SK-N-SH treated with all-trans-retinoic acid at 6 μM for 48 hours (cell line): Measurements from ENCODE around the gene PARD3.

Experiments used
- ATAC-seq: fragments of 200-7000 bp; cut with Tn5 transposase; 3 replicates; pipeline ENCODE4 v1.9.1; 2020; ENCODE audit warnings: mild to moderate bottlenecking, moderate library complexity
- ARNTL ChIP-seq: fragments of 450-650 bp; formaldehyde crosslinking; IDR thresholded peaks from 2 replicates; pipeline ENCODE4 v1.5.0; 2020; ENCODE audit warnings: low read depth, mild to moderate bottlenecking, moderate library complexity, borderline replicate concordance
- CSDC2 ChIP-seq: fragments of 250-450 bp; sonication (Bioruptor Pico); IDR thresholded peaks from 2 replicates; pipeline ENCODE4 v1.5.0; 2020; ENCODE audit warnings: mild to moderate bottlenecking, moderate library complexity
- GLIS3 ChIP-seq: fragments of 250-450 bp; sonication (Bioruptor Pico); IDR thresholded peaks from 2 replicates; pipeline ENCODE4 v1.5.0; 2020; ENCODE audit warnings: mild to moderate bottlenecking, moderate library complexity
- OSR1 ChIP-seq: fragments of 250-450 bp; sonication (Bioruptor Pico); IDR thresholded peaks from 2 replicates; pipeline ENCODE4 v1.8.0; 2022; ENCODE audit warnings: moderate library complexity, mild to moderate bottlenecking, inconsistent platforms
- PPARA ChIP-seq: fragments of 250-450 bp; sonication (Bioruptor Pico); IDR thresholded peaks from 2 replicates; pipeline ENCODE4 v1.5.0; 2020; ENCODE audit warnings: mild to moderate bottlenecking, borderline replicate concordance
- RARB ChIP-seq: fragments of 250-450 bp; sonication (Bioruptor Pico); IDR thresholded peaks from 2 replicates; pipeline ENCODE4 v1.8.0; 2021; ENCODE audit warnings: mild to moderate bottlenecking, moderate library complexity
- SNAI2 ChIP-seq: fragments of 250-450 bp; sonication (Bioruptor Pico); IDR thresholded peaks from 2 replicates; pipeline ENCODE4 v1.5.0; 2020; ENCODE audit warnings: mild to moderate bottlenecking, moderate library complexity
- TCF4 ChIP-seq: fragments of 250-450 bp; sonication (Bioruptor Pico); IDR thresholded peaks from 2 replicates; pipeline ENCODE4 v1.8.0; 2021; ENCODE audit warnings: mild to moderate bottlenecking, moderate library complexity, borderline replicate concordance
- TOX ChIP-seq: fragments of 250-450 bp; sonication (Bioruptor Pico); IDR thresholded peaks from 2 replicates; pipeline ENCODE4 v1.8.0; 2021; ENCODE audit warnings: mild to moderate bottlenecking, moderate library complexity, borderline replicate concordance
- ZFP3 ChIP-seq: fragments of 250-450 bp; sonication (Bioruptor Pico); IDR thresholded peaks from 2 replicates; pipeline ENCODE4 v1.5.0; 2020; ENCODE audit warnings: mild to moderate bottlenecking, moderate library complexity
- ZNF565 ChIP-seq: fragments of 450-650 bp; formaldehyde crosslinking; conservative IDR thresholded peaks from 2 replicates; pipeline ENCODE4 v1.5.0; 2020; ENCODE audit warnings: low read depth, mild to moderate bottlenecking, moderate library complexity
- ZNF8 ChIP-seq: fragments of 450-650 bp; formaldehyde crosslinking; IDR thresholded peaks from 2 replicates; pipeline ENCODE4 v1.5.0; 2020; ENCODE audit warnings: mild to moderate bottlenecking, moderate library complexity
- TF ChIP-seq, protein P1 (sequence below): fragments of 250-450 bp; sonication (Bioruptor Pico); IDR thresholded peaks from 2 replicates; pipeline ENCODE4 v1.5.0; 2020; ENCODE audit warnings: mild to moderate bottlenecking, moderate library complexity
- TF ChIP-seq, protein P2 (sequence below): fragments of 250-450 bp; sonication (Bioruptor Pico); IDR thresholded peaks from 2 replicates; pipeline ENCODE4 v1.5.1; 2021; ENCODE audit warnings: mild to moderate bottlenecking, moderate library complexity
- TF ChIP-seq, protein P3 (sequence below): fragments of 250-450 bp; sonication (Bioruptor Pico); IDR thresholded peaks from 2 replicates; pipeline ENCODE4 v1.8.0; 2020; ENCODE audit warnings: mild to moderate bottlenecking, moderate library complexity, borderline replicate concordance
- TF ChIP-seq, protein P4 (sequence below): fragments of 250-450 bp; sonication (Bioruptor Pico); IDR thresholded peaks from 2 replicates; pipeline ENCODE4 v1.5.1; 2020; ENCODE audit warnings: low read depth, mild to moderate bottlenecking, moderate library complexity

PARD3 gene

DNA sequence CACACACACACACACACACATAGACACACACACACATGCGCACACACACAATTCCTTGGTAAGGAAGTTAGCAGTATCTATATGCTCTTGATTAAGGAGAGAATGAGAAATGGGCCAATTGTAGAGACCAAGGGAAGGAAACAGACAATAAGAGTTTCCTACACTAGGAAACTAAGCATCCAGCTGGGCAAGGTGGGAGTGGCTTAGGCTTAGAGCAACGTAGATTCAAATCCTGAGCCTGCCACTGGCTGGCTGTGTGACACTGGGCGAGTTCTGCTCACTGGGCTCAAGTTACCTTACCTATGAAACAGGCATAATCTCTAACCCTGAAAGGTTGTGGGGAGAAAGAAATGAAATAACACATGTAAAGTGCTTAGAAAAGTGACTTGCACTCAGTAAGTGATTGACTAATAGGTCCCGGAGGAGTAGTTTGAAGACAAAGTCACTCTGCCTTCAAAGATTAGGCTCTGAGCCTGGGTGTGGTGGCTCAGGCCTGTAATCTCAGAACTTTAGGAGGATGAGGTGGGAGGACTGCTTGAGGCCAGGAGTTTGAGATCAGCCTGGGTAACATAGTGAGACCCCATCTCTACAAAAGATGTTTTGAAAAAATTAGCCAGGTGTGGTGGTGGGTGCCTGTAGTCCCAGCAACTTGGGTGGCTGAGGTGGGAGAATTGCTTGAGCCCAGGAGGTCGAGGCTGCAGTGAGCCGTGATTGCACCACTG is 701.4 kb downstream of the PARD3 start:
- no peak for ATAC-seq
- TF ChIP-seq CSDC2 (CRISPR knock-in tag) (no peak), SNAI2 (CRISPR knock-in tag) (no peak), OSR1 (CRISPR knock-in tag) (no peak), ZNF565 (no peak)

DNA sequence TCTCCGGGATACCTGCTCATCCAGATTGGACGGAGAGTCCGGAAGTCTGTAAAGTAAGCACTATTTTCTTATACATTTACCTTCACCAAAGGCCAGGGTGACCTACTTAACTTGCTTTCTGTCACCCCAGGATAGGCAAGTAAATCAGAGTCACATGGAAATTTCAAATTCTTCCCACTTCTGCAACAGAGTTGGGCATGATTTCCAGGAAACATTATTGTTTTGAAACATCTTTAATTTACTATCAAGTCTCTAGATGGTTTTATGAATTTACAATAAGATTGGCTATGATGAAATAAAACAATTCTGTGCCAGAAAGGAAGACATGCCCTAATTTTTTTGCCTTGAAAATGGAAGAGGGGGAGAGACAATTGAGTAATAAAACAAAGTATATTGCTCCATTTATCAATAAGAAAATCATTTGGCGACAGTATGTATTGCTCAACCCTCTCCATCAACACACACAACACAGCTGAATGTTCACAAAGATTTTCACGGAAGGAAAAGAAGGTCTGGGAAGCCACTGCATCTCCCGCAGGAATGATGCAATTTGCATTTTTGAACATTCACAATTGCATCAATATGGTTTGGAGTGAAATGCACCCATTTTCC is 702.8 kb downstream of the PARD3 start:
- ATAC-seq, result no peak

DNA sequence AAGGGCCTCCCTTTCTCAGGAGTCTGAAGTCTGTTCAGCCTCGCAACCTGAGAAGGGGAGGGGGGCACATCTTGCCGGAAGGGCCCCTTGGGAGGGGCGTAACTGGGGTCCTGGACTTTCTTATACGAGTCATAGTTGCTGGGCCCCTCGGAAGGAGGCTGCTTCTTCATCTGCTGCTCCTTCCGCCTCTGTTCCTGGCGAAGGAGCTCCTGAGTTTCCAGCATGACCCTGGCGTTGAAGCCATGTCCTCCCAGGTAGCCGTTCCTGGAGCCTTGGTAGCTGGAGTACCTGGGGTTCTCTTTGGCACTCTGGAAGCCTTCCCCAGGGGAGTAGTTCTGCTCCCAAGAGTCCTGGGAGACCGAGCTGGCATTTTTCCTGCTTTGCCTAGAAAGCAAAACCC is 703.9 kb downstream of the PARD3 start:
- TF ChIP-seq, protein P1, sequence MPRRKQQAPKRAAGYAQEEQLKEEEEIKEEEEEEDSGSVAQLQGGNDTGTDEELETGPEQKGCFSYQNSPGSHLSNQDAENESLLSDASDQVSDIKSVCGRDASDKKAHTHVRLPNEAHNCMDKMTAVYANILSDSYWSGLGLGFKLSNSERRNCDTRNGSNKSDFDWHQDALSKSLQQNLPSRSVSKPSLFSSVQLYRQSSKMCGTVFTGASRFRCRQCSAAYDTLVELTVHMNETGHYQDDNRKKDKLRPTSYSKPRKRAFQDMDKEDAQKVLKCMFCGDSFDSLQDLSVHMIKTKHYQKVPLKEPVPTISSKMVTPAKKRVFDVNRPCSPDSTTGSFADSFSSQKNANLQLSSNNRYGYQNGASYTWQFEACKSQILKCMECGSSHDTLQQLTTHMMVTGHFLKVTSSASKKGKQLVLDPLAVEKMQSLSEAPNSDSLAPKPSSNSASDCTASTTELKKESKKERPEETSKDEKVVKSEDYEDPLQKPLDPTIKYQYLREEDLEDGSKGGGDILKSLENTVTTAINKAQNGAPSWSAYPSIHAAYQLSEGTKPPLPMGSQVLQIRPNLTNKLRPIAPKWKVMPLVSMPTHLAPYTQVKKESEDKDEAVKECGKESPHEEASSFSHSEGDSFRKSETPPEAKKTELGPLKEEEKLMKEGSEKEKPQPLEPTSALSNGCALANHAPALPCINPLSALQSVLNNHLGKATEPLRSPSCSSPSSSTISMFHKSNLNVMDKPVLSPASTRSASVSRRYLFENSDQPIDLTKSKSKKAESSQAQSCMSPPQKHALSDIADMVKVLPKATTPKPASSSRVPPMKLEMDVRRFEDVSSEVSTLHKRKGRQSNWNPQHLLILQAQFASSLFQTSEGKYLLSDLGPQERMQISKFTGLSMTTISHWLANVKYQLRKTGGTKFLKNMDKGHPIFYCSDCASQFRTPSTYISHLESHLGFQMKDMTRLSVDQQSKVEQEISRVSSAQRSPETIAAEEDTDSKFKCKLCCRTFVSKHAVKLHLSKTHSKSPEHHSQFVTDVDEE, result no peak
- TF ChIP-seq GLIS3 (CRISPR knock-in tag), result no peak
- no peak for TF ChIP-seq ZFP3 (CRISPR knock-in tag)
- TF ChIP-seq, protein P2, sequence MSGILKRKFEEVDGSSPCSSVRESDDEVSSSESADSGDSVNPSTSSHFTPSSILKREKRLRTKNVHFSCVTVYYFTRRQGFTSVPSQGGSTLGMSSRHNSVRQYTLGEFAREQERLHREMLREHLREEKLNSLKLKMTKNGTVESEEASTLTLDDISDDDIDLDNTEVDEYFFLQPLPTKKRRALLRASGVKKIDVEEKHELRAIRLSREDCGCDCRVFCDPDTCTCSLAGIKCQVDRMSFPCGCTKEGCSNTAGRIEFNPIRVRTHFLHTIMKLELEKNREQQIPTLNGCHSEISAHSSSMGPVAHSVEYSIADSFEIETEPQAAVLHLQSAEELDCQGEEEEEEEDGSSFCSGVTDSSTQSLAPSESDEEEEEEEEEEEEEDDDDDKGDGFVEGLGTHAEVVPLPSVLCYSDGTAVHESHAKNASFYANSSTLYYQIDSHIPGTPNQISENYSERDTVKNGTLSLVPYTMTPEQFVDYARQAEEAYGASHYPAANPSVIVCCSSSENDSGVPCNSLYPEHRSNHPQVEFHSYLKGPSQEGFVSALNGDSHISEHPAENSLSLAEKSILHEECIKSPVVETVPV (CRISPR knock-in tag), result no peak
- TF ChIP-seq ZNF8, result no peak
- TF ChIP-seq, all 23 proteins: peak for 0

More for the DNA sequence above, 702.8 kb downstream of the PARD3 start:
- TF ChIP-seq ZNF8 (no peak), TCF4 (no peak), ZFP3 (CRISPR knock-in tag) (no peak), ARNTL (no peak), RARB (CRISPR knock-in tag) (no peak), ZNF565 (no peak), PPARA (CRISPR knock-in tag) (no peak), TOX (no peak), SNAI2 (CRISPR knock-in tag) (no peak)
- TF ChIP-seq, protein P3, sequence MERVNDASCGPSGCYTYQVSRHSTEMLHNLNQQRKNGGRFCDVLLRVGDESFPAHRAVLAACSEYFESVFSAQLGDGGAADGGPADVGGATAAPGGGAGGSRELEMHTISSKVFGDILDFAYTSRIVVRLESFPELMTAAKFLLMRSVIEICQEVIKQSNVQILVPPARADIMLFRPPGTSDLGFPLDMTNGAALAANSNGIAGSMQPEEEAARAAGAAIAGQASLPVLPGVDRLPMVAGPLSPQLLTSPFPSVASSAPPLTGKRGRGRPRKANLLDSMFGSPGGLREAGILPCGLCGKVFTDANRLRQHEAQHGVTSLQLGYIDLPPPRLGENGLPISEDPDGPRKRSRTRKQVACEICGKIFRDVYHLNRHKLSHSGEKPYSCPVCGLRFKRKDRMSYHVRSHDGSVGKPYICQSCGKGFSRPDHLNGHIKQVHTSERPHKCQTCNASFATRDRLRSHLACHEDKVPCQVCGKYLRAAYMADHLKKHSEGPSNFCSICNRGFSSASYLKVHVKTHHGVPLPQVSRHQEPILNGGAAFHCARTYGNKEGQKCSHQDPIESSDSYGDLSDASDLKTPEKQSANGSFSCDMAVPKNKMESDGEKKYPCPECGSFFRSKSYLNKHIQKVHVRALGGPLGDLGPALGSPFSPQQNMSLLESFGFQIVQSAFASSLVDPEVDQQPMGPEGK (CRISPR knock-in tag), result no peak
- TF ChIP-seq, protein P1, result no peak
- TF ChIP-seq, protein P4, sequence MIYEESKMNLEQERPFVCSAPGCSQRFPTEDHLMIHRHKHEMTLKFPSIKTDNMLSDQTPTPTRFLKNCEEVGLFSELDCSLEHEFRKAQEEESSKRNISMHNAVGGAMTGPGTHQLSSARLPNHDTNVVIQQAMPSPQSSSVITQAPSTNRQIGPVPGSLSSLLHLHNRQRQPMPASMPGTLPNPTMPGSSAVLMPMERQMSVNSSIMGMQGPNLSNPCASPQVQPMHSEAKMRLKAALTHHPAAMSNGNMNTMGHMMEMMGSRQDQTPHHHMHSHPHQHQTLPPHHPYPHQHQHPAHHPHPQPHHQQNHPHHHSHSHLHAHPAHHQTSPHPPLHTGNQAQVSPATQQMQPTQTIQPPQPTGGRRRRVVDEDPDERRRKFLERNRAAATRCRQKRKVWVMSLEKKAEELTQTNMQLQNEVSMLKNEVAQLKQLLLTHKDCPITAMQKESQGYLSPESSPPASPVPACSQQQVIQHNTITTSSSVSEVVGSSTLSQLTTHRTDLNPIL (CRISPR knock-in tag), result no peak
- TF ChIP-seq, all 23 proteins: peak for 0

More for the DNA sequence above, 703.9 kb downstream of the PARD3 start:
- no peak for ATAC-seq
